ENCODE data around the gene ANKRD53.

Gene ANKRD53

GRCh38 chr2:70943205-70943871 lies 35.1 kb upstream of the ANKRD53 start:
- no peak for DNase-seq

- no peak for DNase-seq
These were observed 34.2 kb upstream of the ANKRD53 start for GRCh38 chr2:70944111-70944690.

- DNase-seq, result peak; percentile 58 to 70
These were observed 31.5 kb upstream of the ANKRD53 start for GRCh38 chr2:70946832-70947442.

DNA sequence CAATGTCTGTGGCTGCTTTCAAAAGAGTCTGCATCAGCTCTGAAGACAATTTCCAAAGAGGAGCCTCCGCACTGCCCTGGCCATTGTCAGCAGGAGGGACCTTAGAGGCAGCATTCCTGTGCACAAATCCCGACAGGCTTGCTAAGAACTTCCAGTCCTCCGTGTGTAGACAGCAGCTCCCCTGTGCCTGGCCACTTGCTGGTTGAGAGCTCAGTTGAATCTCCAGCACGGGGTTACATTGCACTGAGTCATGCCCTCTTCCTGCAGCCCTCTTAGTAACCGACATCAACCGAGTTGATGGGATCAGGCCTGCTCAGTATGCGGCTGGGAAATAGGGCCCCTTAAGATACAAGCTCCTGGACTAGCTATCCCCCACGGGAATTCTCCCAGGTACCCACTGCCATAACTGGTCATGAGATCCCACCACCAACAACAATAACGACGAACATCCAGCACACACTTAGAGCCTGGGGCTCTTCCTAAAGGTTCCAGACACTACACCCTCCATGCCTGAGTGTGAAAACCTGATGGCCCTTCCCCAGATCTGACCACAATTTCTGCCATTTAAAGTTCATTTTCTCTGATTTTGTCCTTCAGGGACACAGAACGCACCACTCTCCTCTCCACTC lies 30.8 kb upstream of the ANKRD53 start:
- DNase-seq, result no peak

DNA sequence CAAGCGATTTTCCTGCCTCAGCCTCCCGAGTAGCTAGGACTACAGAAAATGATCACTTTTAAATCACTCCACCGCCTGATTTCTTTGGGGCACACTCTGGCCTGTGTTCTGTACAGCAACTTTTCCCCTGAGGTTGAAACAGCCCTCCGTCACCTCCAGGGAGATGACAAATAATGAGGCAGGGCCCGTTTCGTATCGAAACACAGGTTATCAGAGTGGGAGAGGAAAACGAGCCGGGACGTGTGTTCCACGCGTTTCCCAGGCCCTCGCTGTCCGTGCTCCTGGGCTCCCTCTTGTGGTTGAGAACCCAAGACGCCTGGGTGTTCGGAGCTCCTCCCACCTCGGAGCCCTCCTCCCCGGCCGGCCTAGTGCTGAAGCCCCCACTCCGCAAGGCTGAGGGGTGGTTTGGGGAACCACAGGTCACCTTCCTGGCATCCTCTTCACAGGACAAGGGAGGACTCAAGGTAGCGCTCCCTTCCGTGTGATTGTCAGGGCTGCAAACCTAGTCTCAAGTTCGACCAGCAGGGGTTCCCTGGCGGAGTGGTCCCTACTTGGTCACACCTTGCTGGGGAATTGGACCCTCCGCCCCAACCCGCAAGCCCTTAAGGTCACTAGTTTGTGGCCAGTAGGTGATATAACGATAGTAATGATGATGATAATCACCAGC lies 30.0 kb upstream of the ANKRD53 start:
- peak; percentile 52 to 65 for DNase-seq

GRCh38 chr2:70949086-70949485 lies 29.3 kb upstream of the ANKRD53 start:
- no peak for DNase-seq

DNA sequence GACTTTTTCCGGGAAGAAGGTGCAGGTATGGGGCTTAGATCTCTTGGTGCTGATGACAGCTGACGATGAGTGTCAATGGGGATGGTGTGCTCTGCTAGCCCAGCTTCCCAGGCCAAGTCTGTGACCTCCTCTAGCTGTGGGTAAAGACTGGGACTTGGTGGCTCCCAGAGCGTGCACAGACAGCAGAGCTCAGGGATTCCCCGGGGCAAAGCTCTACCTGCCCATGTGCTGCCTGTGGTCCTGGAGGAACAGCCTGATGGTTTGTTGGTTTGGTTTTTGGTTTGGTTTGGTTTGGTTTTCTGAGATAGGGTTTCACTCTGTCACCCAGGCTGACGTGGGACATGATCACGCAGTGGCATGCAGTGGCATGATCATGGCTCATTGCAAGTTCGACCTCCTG lies 23.5 kb upstream of the ANKRD53 start:
- no peak for DNase-seq

DNA sequence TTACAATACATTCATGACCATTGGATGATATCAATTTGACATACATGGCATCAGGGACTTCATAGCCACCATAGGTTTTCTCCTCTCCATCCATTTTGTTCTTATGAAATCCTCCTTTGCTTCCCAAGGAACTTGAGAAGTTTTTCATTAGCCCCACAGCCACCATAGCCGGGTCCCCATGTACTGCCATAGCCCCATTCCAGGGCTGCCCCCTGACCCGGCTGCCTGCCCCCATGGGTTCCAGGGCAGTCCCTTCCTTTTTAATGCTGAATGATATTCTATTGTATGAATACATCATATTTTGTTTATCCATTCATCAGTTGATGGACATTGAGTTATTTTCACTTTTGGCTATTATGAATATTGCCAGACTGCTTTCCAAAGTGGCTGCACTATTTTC lies 22.3 kb upstream of the ANKRD53 start:
- no peak for DNase-seq

DNA sequence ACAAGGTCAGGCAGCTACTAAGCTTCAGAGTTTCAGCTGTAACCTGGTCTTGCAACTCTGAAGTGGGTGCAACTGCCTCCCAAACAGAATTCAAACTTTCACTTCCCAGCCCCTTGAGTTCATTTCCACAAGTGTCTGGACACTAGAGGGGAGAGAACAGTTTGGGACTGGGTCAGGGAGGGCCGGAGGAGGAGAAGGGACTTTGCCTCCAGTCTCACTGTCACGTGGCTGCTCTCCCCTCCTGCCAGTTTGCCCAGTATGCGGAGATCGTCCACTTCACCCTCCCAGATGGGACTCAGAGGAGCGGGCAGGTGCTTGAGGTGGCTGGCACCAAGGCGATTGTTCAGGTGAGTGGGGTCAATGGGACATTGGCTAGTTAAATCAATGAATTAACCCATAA lies 20.6 kb upstream of the ANKRD53 start:
- no peak for DNase-seq

GRCh38 chr2:70958759-70959158 lies 19.7 kb upstream of the ANKRD53 start:
- no peak for DNase-seq

DNA sequence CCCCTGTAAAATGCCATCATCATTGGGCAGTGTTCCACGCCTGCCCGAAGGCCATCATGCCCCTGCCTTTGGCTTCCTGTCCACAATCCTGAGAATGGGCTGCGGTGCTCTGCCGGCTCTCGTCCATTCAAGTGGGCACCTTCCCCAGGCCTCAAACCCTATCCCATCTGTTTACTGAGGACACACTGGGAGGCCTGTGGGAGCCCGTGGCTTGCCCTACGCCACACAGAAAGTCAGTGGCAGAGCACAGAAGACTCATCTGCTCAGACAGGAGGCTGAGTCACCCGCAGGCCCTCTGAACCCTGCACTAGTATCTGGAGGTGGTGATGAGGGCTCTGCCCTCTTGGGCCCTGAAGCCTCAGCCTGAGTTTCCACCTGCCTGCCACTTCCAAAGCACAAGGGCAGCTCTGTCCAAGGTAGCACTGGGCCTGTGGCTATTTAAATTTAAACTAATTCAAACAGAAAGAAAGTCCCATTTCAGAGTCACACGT lies 19.1 kb upstream of the ANKRD53 start:
- DNase-seq, result no peak

GRCh38 chr2:70959851-70960832 lies 18.3 kb upstream of the ANKRD53 start:
- DNase-seq, result no peak

DNA sequence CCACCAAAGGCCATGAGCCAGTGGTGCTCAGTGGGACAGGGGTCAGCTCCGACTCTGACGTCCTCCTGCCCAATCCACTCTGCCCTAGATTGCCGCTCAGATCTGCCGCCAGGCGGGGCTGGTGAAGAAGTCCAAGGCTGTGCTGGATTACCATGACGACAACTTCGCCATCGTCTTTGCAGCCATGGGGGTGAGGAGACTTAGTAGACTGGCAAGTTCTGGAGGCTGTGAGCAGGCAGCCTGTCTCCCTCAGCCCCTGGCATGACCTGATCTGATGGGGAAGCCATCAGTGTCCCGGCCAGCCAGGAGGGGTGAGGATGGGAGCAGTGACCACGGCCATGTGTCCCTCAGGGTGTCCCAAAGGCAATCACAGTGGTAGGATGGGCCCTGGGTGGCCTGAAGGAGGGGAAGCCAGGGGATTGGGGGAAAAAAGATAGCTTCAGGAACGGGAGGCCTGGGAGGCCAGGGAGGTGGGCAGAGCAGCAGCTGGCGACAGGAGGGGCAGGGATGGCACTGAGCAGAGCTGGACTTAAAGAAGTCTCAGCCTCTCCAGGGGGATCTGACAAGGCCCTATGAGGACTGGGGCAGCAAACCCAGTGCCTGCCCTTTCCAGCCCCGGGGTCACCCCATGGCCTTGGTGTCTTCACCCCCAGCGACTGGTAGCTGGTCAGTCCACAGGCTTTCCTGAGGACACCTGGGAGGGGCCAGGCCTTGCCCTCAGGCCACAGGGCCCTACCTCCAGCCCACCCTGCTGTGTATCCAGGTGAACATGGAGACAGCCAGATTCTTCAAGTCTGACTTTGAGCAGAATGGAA lies 17.4 kb upstream of the ANKRD53 start:
- no peak for DNase-seq

- DNase-seq, result no peak
These were observed 16.8 kb upstream of the ANKRD53 start for GRCh38 chr2:70961648-70961994.

- no peak for DNase-seq
These were observed 16.1 kb upstream of the ANKRD53 start for GRCh38 chr2:70962211-70962884.

GRCh38 chr2:70962885-70963878 lies 15.2 kb upstream of the ANKRD53 start:
- DNase-seq, result no peak

- no peak for DNase-seq
These were observed 14.3 kb upstream of the ANKRD53 start for GRCh38 chr2:70964133-70964532.

- no peak for DNase-seq
These were observed 13.6 kb upstream of the ANKRD53 start for GRCh38 chr2:70964596-70965386.

DNA sequence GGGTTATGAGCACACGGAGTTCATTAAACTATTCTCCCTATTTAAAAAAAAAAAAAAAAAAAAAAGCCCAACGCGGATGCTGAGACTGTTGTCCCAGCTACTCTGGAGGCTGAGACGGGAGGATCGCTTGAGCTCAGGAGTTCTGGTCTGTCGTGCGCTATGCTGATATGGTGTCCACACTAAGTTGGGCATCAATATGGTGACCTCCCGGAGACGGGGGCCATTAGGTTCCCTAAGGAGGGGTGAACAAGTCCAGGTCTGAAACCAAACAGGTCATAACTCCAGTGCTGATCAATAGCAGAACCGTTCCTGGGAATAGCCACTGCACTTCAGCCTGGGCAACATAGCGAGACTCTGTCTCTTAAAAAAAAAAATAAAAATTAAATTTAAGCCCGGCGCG lies 12.9 kb upstream of the ANKRD53 start:
- no peak for DNase-seq
